GM13977 (cell line): ENCODE measurements around the gene MAP3K12.

Experiments
- DNase-seq: peaks from one replicate; pipeline ENCODE4 v3.0.0; 2012; ENCODE audit warnings: low spot score
- CTCF ChIP-seq: IDR thresholded peaks from 2 replicates; pipeline ENCODE4 v1.5.1; 2012; ENCODE audit warnings: mild to moderate bottlenecking, control low read depth; ENCODE audit not compliant: insufficient read depth; ENCODE audit errors: extremely low read depth, missing control alignments
- in situ Hi-C: fragments of 300-500 bp; cut with MboI; formaldehyde crosslinking; loops from one replicate; pipeline ENCODE4 v1.12.0; 2022; ENCODE audit warnings: low sequenced_read_pairs, low pct_unique_long_range_greater_than_20kb, mixed read lengths, inconsistent platforms; ENCODE audit not compliant: unreplicated experiment

The MAP3K12 gene

GRCh38 chr12:53504004-53504920, 5.0 kb upstream of the MAP3K12 start:
- in situ Hi-C loops, result no loop called here
- TF ChIP-seq CTCF, result no peak
- DNase-seq, result no peak

GRCh38 chr12:53502983-53503728, 3.9 kb upstream of the MAP3K12 start:
- no peak for DNase-seq
- in situ Hi-C loops, result no loop called here
- TF ChIP-seq CTCF, result no peak

GRCh38 chr12:53502331-53502730, 3.1 kb upstream of the MAP3K12 start:
- TF ChIP-seq CTCF, result no peak
- no peak for DNase-seq
- in situ Hi-C loops, result no loop called here

- in situ Hi-C loops, result no loop called here
- TF ChIP-seq CTCF, result no peak
- DNase-seq, result no peak
Measured at GRCh38 chr12:53501615-53502181, 2.4 kb upstream of the MAP3K12 start.

- TF ChIP-seq CTCF, result no peak
- DNase-seq, result peak; percentile 98
- in situ Hi-C loops, result no loop called here
Measured at GRCh38 chr12:53500776-53501614, 1.7 kb upstream of the MAP3K12 start, which contains the start of gene TARBP2. Gene TARBP2, plus strand, starts transcription at chr12:53501283. Its CDS starts 126 bp downstream, at chr12:53501409.
